GM21423 (cell line): ENCODE results near the gene DUOXA2.

Experiments
- ATAC-seq: cut with Tn5 transposase; IDR thresholded peaks from one replicate; pipeline ENCODE4 v1.9.1; 2021; ENCODE audit warnings: mild to moderate bottlenecking, moderate library complexity; ENCODE audit not compliant: unreplicated experiment

DUOXA2 gene

GRCh38 chr15:45156744-45157455 lies 42.8 kb downstream of the DUOXA2 start:
- ATAC-seq: no peak

- no peak for ATAC-seq
These were observed 43.8 kb downstream of the DUOXA2 start for GRCh38 chr15:45157974-45158373.

GRCh38 chr15:45161666-45162065 lies 47.5 kb downstream of the DUOXA2 start:
- no peak for ATAC-seq

GRCh38 chr15:45162771-45163507 lies 48.8 kb downstream of the DUOXA2 start:
- peak; percentile 44 for ATAC-seq

GRCh38 chr15:45163508-45163856 lies 49.4 kb downstream of the DUOXA2 start:
- no peak for ATAC-seq

- no peak for ATAC-seq
These were observed 50.8 kb downstream of the DUOXA2 start for GRCh38 chr15:45164914-45165313.

- no peak for ATAC-seq
These were observed 51.4 kb downstream of the DUOXA2 start for GRCh38 chr15:45165536-45165935.

- ATAC-seq: peak; percentile 94
These were observed 52.9 kb downstream of the DUOXA2 start for GRCh38 chr15:45166834-45167630.

- ATAC-seq: no peak
These were observed 53.6 kb downstream of the DUOXA2 start for GRCh38 chr15:45167631-45168205.
